H1 (cell line): Measurements from ENCODE around the gene GAGE12H. TPM values are rescaled to one million over a fixed set of nuclear protein-coding genes. Genes with fewer than 3 reads are reported as not detected.
"Not testable (repeated sequence)": the region's sequence is repeated elsewhere in the genome, so short reads cannot be mapped to it uniquely, and the experiment has no call there.

Experiments used
- CTCF ChIA-PET: fragments of 300-600 bp; sonication (Branson Sonifier 250); formaldehyde crosslinking; loops from one replicate; lab custom pipeline; 2021; ENCODE audit not compliant: partially characterized antibody; lab: Charles Lee
- POLR2A ChIA-PET: fragments of 300-600 bp; sonication (Branson Sonifier 250); formaldehyde crosslinking; loops from one replicate; lab custom pipeline; 2021; ENCODE audit warnings: inconsistent platforms; ENCODE audit not compliant: partially characterized antibody; lab: Charles Lee
- DNase-seq, 2 experiments: peaks; one replicate each; pipeline versions ENCODE4 v3.0.0 to v3.0.0-alpha.2; 2010 to 2022; ENCODE audit warnings: low spot score in 2 of 2, low read depth in 1 of 2, mixed read lengths in 1 of 2
- FAIRE-seq: peaks from 2 replicates; lab custom pipeline; 2011; peaks lifted over from hg19 to GRCh38; lab: Jason Lieb, UNC
- H2AFZ ChIP-seq: 2 replicates; pipeline ENCODE4 v1.8.1; 2012; ENCODE audit warnings: low read length, inconsistent platforms
- H2AK5ac ChIP-seq: 2 replicates; pipeline ENCODE4 v1.6.1; 2013; ENCODE audit warnings: low read depth, low read length
- H2BK120ac ChIP-seq: replicated peaks from 2 replicates; pipeline ENCODE3; 2013; ENCODE audit warnings: low read depth, low read length, inconsistent platforms
- H2BK12ac ChIP-seq: 2 replicates; pipeline ENCODE4 v1.6.1; 2013; ENCODE audit warnings: low read depth, low read length
- H2BK15ac ChIP-seq: 2 replicates; pipeline ENCODE4 v1.6.1; 2013; ENCODE audit warnings: low read length
- H2BK20ac ChIP-seq: 2 replicates; pipeline ENCODE4 v1.6.1; 2013; ENCODE audit warnings: low read length
- H2BK5ac ChIP-seq: 2 replicates; pipeline ENCODE4 v1.6.1; 2013; ENCODE audit warnings: low read depth, low read length
- H3K14ac ChIP-seq: 2 replicates; pipeline ENCODE4 v1.6.1; 2013; ENCODE audit warnings: inconsistent platforms; ENCODE audit not compliant: insufficient read length
- H3K18ac ChIP-seq: 2 replicates; pipeline ENCODE4 v1.6.1; 2013; ENCODE audit warnings: low read length; ENCODE audit errors: extremely low read depth
- H3K23ac ChIP-seq: 2 replicates; pipeline ENCODE4 v1.6.1; 2013; ENCODE audit warnings: inconsistent platforms; ENCODE audit not compliant: insufficient read length
- H3K23me2 ChIP-seq: 2 replicates; pipeline ENCODE4 v1.6.1; 2013; ENCODE audit warnings: low read depth, low read length
- H3K27ac ChIP-seq: 2 replicates; pipeline ENCODE4 v1.6.1; 2011; ENCODE audit warnings: low read depth, low read length, inconsistent platforms
- H3K27me3 ChIP-seq, 4 experiments: replicated peaks in 1 of 4; 1 replicate in 1 of 4; 2 replicates in 3 of 4; pipeline versions ENCODE4 v1.6.1 to v1.8.1; 2011 to 2013; ENCODE audit warnings: low read length in 3 of 4, mild to moderate bottlenecking in 3 of 4, inconsistent platforms in 2 of 4, mixed read lengths in 2 of 4, moderate library complexity in 1 of 4; ENCODE audit not compliant: control insufficient read depth in 3 of 4, insufficient read depth in 3 of 4; ENCODE audit errors: extremely low read depth in 1 of 4
- H3K36me3 ChIP-seq, 4 experiments: 2 replicates each; pipeline versions ENCODE4 v1.6.1 to v1.8.1; 2011 to 2013; ENCODE audit warnings: mild to moderate bottlenecking in 4 of 4, low read length in 3 of 4, moderate library complexity in 2 of 4, control low read depth in 1 of 4, inconsistent platforms in 1 of 4; ENCODE audit not compliant: insufficient read depth in 4 of 4, control insufficient read depth in 2 of 4
- H3K4ac ChIP-seq: replicated peaks from 2 replicates; pipeline ENCODE3; 2013; ENCODE audit warnings: low read length, low read depth, mixed read lengths, inconsistent platforms; ENCODE audit not compliant: insufficient read length
- H3K4me1 ChIP-seq, 4 experiments: replicated peaks in 1 of 4; 1 replicate in 1 of 4; 2 replicates in 3 of 4; pipeline versions ENCODE4 v1.6.1 to v1.8.1; 2011 to 2013; ENCODE audit warnings: low read length in 3 of 4, inconsistent platforms in 2 of 4, mixed read lengths in 1 of 4; ENCODE audit not compliant: insufficient read depth in 4 of 4, control insufficient read depth in 3 of 4
- H3K4me2 ChIP-seq, 2 experiments: 2 replicates each; pipeline versions ENCODE4 v1.6.1 to v1.8.1; 2011 to 2013; ENCODE audit warnings: low read depth in 2 of 2, low read length in 2 of 2, control low read depth in 1 of 2, inconsistent platforms in 1 of 2, mild to moderate bottlenecking in 1 of 2; ENCODE audit not compliant: insufficient read depth in 1 of 2
- H3K4me3 ChIP-seq, 4 experiments: fragments of 200-600, 300-600 bp in 1 of 4; sonication (generic), shearing (Covaris generic), sonication (Bioruptor Twin) in 1 of 4; 2 replicates each; pipeline versions ENCODE4 v1.5.1 to v1.8.1; 2011 to 2016; ENCODE audit warnings: low read length in 4 of 4, low read depth in 3 of 4, control low read depth in 2 of 4, inconsistent platforms in 2 of 4, mild to moderate bottlenecking in 2 of 4, mixed read lengths in 1 of 4, moderate library complexity in 1 of 4; ENCODE audit not compliant: insufficient read depth in 2 of 4; ENCODE audit errors: extremely low read depth in 1 of 4
- H3K56ac ChIP-seq: replicated peaks from 2 replicates; pipeline ENCODE3; 2013; ENCODE audit warnings: low read depth, mild to moderate bottlenecking, mixed read lengths, low read length, inconsistent platforms; ENCODE audit not compliant: insufficient read length
- H3K79me1 ChIP-seq: 2 replicates; pipeline ENCODE4 v1.6.1; 2013; ENCODE audit warnings: low read depth, low read length, control low read depth
- H3K79me2 ChIP-seq, 2 experiments: 2 replicates each; pipeline versions ENCODE4 v1.6.1 to v1.8.1; 2012 to 2013; ENCODE audit warnings: low read length in 2 of 2, mild to moderate bottlenecking in 2 of 2, inconsistent platforms in 1 of 2; ENCODE audit not compliant: insufficient read depth in 2 of 2, control insufficient read depth in 1 of 2
- H3K9ac ChIP-seq, 4 experiments: replicated peaks in 1 of 4; 1 replicate in 1 of 4; 2 replicates in 3 of 4; pipeline versions ENCODE4 v1.6.1 to v1.8.1; 2011 to 2013; ENCODE audit warnings: low read depth in 3 of 4, low read length in 3 of 4, control low read depth in 2 of 4, mild to moderate bottlenecking in 2 of 4, moderate library complexity in 2 of 4, inconsistent platforms in 1 of 4; ENCODE audit errors: extremely low read depth in 1 of 4
- H3K9me3 ChIP-seq, 2 experiments: 2 replicates each; pipeline versions ENCODE4 v1.6.1 to v1.8.1; 2012 to 2013; ENCODE audit warnings: mild to moderate bottlenecking in 2 of 2, moderate library complexity in 2 of 2, control low read depth in 1 of 2, inconsistent platforms in 1 of 2, low read depth in 1 of 2, low read length in 1 of 2, mixed read lengths in 1 of 2; ENCODE audit not compliant: insufficient read depth in 2 of 2
- H4K20me1 ChIP-seq, 2 experiments: replicated peaks in 1 of 2; 2 replicates each; pipeline versions ENCODE3 to v1.8.1; 2011 to 2013; ENCODE audit warnings: inconsistent platforms in 2 of 2, low read length in 2 of 2, mild to moderate bottlenecking in 1 of 2; ENCODE audit not compliant: insufficient read depth in 2 of 2, control insufficient read depth in 1 of 2
- H4K5ac ChIP-seq: 2 replicates; pipeline ENCODE4 v1.6.1; 2013; ENCODE audit warnings: low read length, low read depth, mixed read lengths, inconsistent platforms; ENCODE audit not compliant: insufficient read length
- H4K8ac ChIP-seq: 2 replicates; pipeline ENCODE4 v1.8.0; 2013; ENCODE audit warnings: mild to moderate bottlenecking, moderate library complexity, low read length, inconsistent platforms; ENCODE audit not compliant: insufficient read depth; ENCODE audit errors: extremely low read depth
- H4K91ac ChIP-seq: replicated peaks from 2 replicates; pipeline ENCODE3; 2013; ENCODE audit warnings: low read length, mixed read lengths, inconsistent platforms; ENCODE audit not compliant: insufficient read length
- WGBS, 2 experiments: shearing (Covaris generic) in 1 of 2; methylation state at CpG; one replicate each; pipeline versions ENCODE4 v1.1.6 to v1.1.7; 2013 to 2015; ENCODE audit warnings: low lambda C conversion rate in 2 of 2, mixed read lengths in 2 of 2, inconsistent platforms in 1 of 2, low coverage in 1 of 2, missing lambda C conversion rate in 1 of 2; ENCODE audit not compliant: insufficient replicate concordance in 2 of 2, insufficient coverage in 1 of 2, insufficient read length in 1 of 2; ENCODE audit errors: extremely low coverage in 1 of 2, missing lambda C conversion rate in 1 of 2; 5-methylcytosine and 5-hydroxymethylcytosine counted together
- long read RNA-seq, 2 experiments: library from RNA in 1 of 2; library from capped mRNA in 1 of 2; stranded (forward); transcript quantifications; one replicate each; pipeline ENCODE4 v2.0.0, GENCODE V29; 2021; ENCODE audit warnings: inconsistent platforms in 1 of 2
- polyA minus RNA-seq, 3 experiments: library from RNA; depleted of rRNA, polyadenylated mRNA; stranded (reverse); fragments of >200 nt; gene quantifications; 1 replicate in 2 of 3; 2 replicates in 1 of 3; pipeline ENCODE4 v1.2.3, GENCODE V29; 2011
- polyA plus RNA-seq, 7 experiments: library from polyadenylated mRNA; depleted of rRNA in 3 of 7; stranded (reverse) in 5 of 7; unstranded in 2 of 7; fragments of >200 nt in 5 of 7; fragments of 200-250 nt in 2 of 7; gene quantifications; 1 replicate in 5 of 7; 2 replicates in 1 of 7; 4 replicates in 1 of 7; pipeline versions ENCODE4 v1.2.1 to v1.2.3, GENCODE V29; 2011 to 2013; ENCODE audit warnings: missing spikeins in 2 of 7, mixed read lengths in 2 of 7
- total RNA-seq: library from RNA; stranded (reverse); fragmentation: NEBNext Ultra II Directional; extraction: Animal tissue kit (Norgen Biotek cat#: 25700); gene quantifications from 2 replicates; pipeline ENCODE4 v1.2.1, GENCODE V29; 2021

Gene GAGE12H
- total RNA-seq (not detected in 2 replicates), polyA plus RNA-seq (2011; rRNA removed) (not detected in 2 replicates), polyA minus RNA-seq (2011; rRNA and poly(A)+ RNA removed) (not detected in 2 replicates)
- polyA plus RNA-seq (2011; cell fraction: cytosol; rRNA removed), result not detected
- polyA plus RNA-seq (2011; cell fraction: nucleus; rRNA removed), result not detected
- polyA plus RNA-seq (2012, experiment 1 of 2), result not detected in 4 replicates
- not detected for polyA plus RNA-seq (2012, experiment 2 of 2)
- not detected for polyA plus RNA-seq (2013, experiment 1 of 2)
- polyA plus RNA-seq (2013, experiment 2 of 2), result not detected
- polyA minus RNA-seq (2011; cell fraction: cytosol; rRNA and poly(A)+ RNA removed), result not detected
- polyA minus RNA-seq (2011; cell fraction: nucleus; rRNA and poly(A)+ RNA removed), result not detected
- long read RNA-seq, experiment 1, result 0 reads
- long read RNA-seq, experiment 2, result 0 reads

- H2BK120ac ChIP-seq, H3K4ac ChIP-seq, H3K4me2 ChIP-seq, H2BK15ac ChIP-seq, H4K8ac ChIP-seq, H2AFZ ChIP-seq, H3K9me3 ChIP-seq, H3K27me3 ChIP-seq, H2BK12ac ChIP-seq, H2BK20ac ChIP-seq, CTCF ChIA-PET, H3K23ac ChIP-seq, H3K9ac ChIP-seq, H2BK5ac ChIP-seq, H3K18ac ChIP-seq, H3K4me3 ChIP-seq, H4K20me1 ChIP-seq, H2AK5ac ChIP-seq, H4K5ac ChIP-seq, H3K27ac ChIP-seq, H3K4me1 ChIP-seq, H3K79me1 ChIP-seq, H3K56ac ChIP-seq, H3K14ac ChIP-seq, DNase-seq, H3K23me2 ChIP-seq, H3K36me3 ChIP-seq, POLR2A ChIA-PET, FAIRE-seq, H3K79me2 ChIP-seq, H4K91ac ChIP-seq: not testable (repeated sequence)
- no CpG with 5 or more reads among the region's 16 CpGs for WGBS, 2 experiments
Observed at GRCh38 chrX:49579649-49580048, at the start of gene GAGE12H. TSS of gene GAGE12H (plus strand) at chrX:49579949. CDS start at chrX:49581104, 1,155 bp downstream.

DNA sequence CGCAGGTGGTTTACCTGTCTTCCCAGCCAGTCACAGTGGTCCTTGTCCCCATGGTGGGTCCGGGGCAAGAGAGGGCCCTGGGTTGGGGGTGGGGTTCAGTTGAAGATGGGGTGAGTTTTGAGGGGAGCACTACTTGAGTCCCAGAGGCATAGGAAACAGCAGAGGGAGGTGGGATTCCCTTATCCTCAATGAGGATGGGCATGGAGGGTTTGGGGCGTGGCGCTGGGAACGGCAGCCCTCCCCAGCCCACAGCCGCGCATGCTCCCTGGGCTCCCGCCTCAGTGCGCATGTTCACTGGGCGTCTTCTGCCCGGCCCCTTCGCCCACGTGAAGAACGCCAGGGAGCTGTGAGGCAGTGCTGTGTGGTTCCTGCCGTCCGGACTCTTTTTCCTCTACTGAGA lies 47.9 kb upstream of the GAGE12H start, which contains the start of gene GAGE12C:
TSS of gene GAGE12C (plus strand) at position 301 of the 400 bp plus-strand sequence. CDS start 1,155 bp downstream, outside the sequence.
- H3K23me2 ChIP-seq, H4K8ac ChIP-seq, POLR2A ChIA-PET, H2BK20ac ChIP-seq, H3K79me1 ChIP-seq, H4K91ac ChIP-seq, H3K79me2 ChIP-seq, H2AFZ ChIP-seq, H4K5ac ChIP-seq, H3K18ac ChIP-seq, H3K9ac ChIP-seq, H2BK15ac ChIP-seq, H3K56ac ChIP-seq, H3K4me1 ChIP-seq, H2BK12ac ChIP-seq, H3K4me2 ChIP-seq, H4K20me1 ChIP-seq, DNase-seq, H3K14ac ChIP-seq, H3K4me3 ChIP-seq, H3K4ac ChIP-seq, H3K27me3 ChIP-seq, H2BK5ac ChIP-seq, H2BK120ac ChIP-seq, H3K9me3 ChIP-seq, H3K27ac ChIP-seq, H3K36me3 ChIP-seq, CTCF ChIA-PET, FAIRE-seq, H2AK5ac ChIP-seq, H3K23ac ChIP-seq: not testable (repeated sequence)
- no CpG with 5 or more reads among the region's 16 CpGs for WGBS, 2 experiments
